ENCODE results near the gene AOPEP.
A peak's percentile ranks its signal among the peaks of the same experiment; 100 is the strongest.
"Not testable (repeated sequence)": the region's sequence is repeated elsewhere in the genome, so short reads cannot be mapped to it uniquely, and the experiment has no call there.

Gene AOPEP

DNA sequence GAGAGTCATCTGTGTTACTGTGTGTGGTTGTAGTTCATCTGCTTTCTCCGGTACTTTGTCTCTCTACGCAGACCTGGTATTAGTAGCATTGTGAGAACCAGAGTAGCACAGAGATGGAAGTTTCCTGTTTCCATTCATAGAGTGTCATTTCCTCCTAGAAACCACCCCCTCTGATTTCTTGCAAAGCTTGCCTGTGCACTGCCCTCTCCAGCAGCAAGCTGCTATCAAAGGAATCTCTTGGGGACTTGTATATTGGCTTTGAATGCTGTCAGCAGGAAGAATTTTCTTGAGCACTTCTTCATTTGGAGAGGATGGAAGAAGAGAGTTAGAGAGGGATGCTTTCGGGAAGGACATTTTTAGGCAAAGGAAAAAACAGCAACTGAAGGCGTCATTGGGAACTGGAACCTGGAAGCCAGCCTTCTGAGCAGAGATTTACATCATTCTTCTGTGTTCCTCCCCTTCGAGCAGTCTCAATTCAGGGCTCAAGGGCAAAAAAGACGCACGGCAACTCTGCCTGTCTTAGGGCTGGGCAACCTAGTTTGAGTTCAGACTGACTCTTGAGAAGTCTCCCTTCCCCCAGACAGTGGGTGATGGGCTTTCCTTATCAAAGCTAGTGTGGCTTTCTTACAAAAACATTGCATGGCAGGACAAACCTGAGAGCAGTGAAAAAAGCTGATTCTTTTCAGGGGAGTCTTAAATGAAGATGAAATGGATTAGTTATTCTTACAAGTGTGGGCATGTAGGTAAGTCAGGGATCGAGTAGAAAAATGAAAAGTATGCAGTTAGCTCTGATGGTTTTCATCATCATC, 226.3 kb downstream of the AOPEP start:
- DNase-seq (ENCODE audit: low read depth, low spot score), result no peak

DNA sequence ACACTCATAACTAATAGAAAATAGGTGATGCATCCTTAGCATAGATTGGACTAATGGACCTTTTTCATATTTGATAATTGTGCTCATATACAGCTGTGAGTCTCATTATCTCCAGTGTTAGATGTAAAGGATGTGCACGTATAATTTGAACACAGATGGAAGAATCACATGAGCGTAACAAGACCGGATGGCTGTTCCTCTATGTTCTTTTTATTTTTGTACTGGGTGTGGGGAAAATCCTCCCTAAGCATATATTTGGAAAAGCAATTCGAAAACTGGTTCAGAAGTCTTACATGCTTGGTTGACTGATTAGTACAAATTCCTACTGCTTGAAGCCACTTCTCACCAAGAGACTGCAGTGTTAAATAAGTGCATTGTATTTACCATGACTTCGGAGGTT, 230.2 kb downstream of the AOPEP start:
- no peak for DNase-seq (ENCODE audit: low read depth, low spot score)

GRCh38 chr9:94960964-94961363, 234.5 kb downstream of the AOPEP start:
- DNase-seq (ENCODE audit: low read depth, low spot score), result no peak

DNA sequence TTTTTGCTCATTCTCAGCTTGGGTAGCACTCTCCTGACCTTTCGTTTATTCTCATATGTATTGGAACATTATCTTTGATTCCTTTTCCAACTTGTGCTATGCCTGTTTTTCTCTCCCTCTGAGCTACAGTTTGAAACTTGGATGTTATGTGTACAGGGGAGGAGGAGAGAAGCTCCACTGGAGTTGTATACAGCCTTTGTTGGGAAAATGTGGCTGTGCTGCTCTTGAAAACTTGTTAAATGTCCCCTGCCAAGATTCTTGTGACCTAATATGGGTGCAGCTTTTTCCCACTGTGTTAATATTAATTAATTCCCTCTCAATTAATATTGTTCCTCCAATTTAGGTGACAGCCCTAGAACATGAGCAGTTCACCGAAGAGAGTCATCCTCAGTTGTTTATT, 235.4 kb downstream of the AOPEP start:
- no peak for DNase-seq (ENCODE audit: low read depth, low spot score)

GRCh38 chr9:94965631-94966030, 239.1 kb downstream of the AOPEP start:
- not testable (repeated sequence) for DNase-seq (ENCODE audit: low read depth, low spot score)

DNA sequence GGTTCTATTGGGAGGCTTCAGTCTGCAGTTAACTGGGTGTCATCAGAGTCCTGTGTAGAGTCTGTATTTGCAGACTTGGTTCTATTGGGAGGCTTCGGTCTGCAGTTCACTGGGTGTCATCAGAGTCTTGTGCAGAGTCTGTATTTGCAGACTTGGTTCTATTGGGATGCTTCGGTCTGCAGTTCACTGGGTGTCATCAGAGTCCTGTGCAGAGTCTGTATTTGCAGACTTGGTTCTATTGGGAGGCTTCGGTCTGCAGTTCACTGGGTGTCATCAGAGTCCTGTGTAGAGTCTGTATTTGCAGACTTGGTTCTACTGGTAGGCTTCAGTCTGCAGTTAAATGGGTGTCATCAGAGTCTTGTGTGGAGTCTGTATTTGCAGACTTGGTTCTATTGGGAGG, 239.5 kb downstream of the AOPEP start:
- DNase-seq (ENCODE audit: low read depth, low spot score), result not testable (repeated sequence)

GRCh38 chr9:94967482-94967881, 241.0 kb downstream of the AOPEP start:
- DNase-seq (ENCODE audit: low read depth, low spot score), result no peak

GRCh38 chr9:94971378-94972131, 245.1 kb downstream of the AOPEP start:
- no peak for DNase-seq (ENCODE audit: low read depth, low spot score)

- no peak for DNase-seq (ENCODE audit: low read depth, low spot score)
These were observed 247.0 kb downstream of the AOPEP start for GRCh38 chr9:94973451-94973941.

- no peak for DNase-seq (ENCODE audit: low read depth, low spot score)
These were observed 247.8 kb downstream of the AOPEP start for GRCh38 chr9:94974154-94974879.

DNA sequence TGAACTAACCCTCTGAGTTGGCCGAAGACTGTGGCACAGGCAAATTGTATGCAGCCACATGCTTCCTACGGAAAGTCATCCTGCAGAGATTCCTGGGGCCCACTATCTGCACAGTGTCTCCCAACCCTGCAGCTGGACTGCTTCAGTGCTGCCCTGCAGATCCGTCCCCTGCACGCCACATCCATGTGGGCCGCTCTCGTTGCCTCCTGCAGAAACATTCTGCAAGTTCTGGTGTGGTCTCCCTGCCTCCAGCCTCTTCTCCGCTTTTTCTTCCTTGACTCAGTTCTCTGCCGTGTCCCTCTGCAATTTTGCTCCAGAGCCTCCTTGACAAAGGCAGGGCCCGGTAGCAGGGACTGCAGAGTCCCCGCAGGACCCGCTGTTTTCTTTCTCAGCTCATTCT, 249.0 kb downstream of the AOPEP start:
- DNase-seq (ENCODE audit: low read depth, low spot score), result no peak

DNA sequence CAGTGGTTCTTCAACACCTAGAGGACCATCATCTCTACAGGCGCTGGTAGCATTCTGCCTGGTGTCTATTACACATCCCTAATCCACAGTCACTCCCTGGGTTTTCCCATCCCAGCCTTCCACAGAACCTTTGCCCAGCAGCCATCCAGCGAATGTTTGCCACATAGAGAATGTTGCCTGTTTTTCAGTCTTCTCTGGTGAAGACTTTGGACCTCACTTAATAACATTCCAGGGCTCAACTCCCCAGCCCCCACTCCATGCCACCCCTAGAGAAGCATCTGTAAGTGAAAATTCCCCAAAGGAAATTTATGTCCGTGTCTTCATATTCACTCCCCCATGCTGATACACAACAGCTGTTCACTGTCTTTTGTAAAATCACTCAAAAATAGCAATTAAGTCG, 249.6 kb downstream of the AOPEP start:
- no peak for DNase-seq (ENCODE audit: low read depth, low spot score)

DNA sequence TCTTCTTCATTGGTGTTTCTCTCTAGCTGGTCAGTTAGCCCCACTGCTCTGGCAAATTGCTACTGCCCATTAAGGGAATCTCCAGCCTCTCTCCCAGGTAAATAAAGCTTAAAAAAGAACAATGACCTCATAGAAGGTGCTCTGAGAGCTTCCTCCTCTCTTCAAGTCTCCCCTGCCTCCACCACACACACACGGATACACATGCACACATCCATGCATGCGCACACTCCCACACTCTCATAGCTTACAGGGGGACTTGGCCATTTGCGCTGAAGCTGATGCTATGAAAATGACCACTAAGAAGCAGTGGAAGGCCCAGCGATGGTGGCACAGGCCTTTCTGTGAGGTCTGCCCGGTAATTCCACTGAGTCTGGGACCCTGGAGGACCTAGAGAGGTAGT, 250.9 kb downstream of the AOPEP start:
- no peak for DNase-seq (ENCODE audit: low read depth, low spot score)

- no peak for DNase-seq (ENCODE audit: low read depth, low spot score)
These were observed 253.5 kb downstream of the AOPEP start for GRCh38 chr9:94979904-94980507.

GRCh38 chr9:94980947-94981722, 254.6 kb downstream of the AOPEP start:
- peak; percentile 94 for DNase-seq (ENCODE audit: low read depth, low spot score)

GRCh38 chr9:94981723-94982090, 255.2 kb downstream of the AOPEP start:
- DNase-seq (ENCODE audit: low read depth, low spot score), result no peak

GRCh38 chr9:94982211-94982610, 255.7 kb downstream of the AOPEP start:
- DNase-seq (ENCODE audit: low read depth, low spot score), result no peak

DNA sequence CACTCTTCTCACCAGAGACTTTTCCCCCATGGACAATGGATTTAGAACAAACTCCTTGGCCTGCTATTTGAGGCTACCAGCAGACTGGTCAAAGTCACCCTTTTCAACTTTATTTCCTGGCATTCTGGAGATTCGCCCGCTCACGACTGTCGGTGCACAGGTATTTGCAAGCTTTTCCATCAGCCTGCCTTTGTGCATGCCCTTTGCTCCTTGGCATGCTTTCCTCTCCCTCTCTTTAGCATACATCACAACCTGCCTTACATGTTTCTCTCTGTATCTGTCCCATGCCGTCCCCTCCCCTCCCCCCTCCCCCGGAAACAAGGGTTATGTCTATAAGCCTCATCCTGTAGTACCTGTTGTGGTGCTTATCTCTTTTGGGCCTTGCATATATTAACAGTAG, 257.1 kb downstream of the AOPEP start:
- DNase-seq (ENCODE audit: low read depth, low spot score), result no peak

GRCh38 chr9:94984891-94985476, 258.5 kb downstream of the AOPEP start:
- DNase-seq (ENCODE audit: low read depth, low spot score), result no peak

DNA sequence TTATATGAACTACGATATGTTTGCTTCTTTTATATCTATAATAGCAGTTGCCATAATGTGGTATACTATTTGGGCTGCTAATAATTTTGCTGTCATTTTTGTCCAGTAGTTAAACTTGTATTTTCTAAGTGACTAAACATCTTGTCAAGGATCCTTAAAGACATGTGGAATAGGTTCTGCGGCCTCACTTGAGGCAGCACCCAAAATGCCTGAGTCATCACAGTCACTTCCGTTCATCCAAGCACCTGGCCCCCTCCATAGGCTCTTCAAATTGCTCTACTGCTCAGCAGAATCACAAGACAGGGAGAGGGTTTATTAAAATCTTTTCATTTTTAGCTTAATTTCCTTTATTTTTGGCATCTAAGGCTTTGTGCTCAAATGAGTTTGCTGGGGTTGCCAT, 259.1 kb downstream of the AOPEP start:
- no peak for DNase-seq (ENCODE audit: low read depth, low spot score)

DNA sequence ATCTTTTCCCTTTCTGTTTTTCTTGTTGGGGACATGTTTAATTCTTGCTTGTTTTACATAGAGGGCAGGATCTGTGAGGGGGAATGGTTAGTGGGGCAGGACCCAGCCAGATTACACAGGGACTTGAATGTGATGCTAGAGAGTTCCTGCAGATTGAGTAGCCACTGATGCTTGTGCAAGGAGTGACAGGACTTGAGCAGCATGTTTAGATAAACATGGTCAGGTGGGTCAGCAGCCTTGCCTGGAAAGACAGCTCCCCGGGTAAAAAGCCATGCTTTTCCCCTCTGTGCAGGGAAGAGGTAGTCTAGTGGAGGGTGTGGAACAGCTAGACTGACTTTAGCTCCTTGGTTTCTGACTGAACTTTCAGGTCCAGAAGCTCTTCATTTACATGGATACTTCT, 261.2 kb downstream of the AOPEP start:
- DNase-seq (ENCODE audit: low read depth, low spot score), result no peak
